ENCODE measurements around the gene LECT2. TPM values are rescaled to one million over a fixed set of nuclear protein-coding genes. Genes with fewer than 3 reads are reported as not detected.
A peak's percentile ranks its signal among the peaks of the same experiment; 100 is the strongest.

Gene LECT2
- total and polyA plus RNA-seq, 2 experiments from 2014 or later = 0.45 TPM; not detected in 1

DNA sequence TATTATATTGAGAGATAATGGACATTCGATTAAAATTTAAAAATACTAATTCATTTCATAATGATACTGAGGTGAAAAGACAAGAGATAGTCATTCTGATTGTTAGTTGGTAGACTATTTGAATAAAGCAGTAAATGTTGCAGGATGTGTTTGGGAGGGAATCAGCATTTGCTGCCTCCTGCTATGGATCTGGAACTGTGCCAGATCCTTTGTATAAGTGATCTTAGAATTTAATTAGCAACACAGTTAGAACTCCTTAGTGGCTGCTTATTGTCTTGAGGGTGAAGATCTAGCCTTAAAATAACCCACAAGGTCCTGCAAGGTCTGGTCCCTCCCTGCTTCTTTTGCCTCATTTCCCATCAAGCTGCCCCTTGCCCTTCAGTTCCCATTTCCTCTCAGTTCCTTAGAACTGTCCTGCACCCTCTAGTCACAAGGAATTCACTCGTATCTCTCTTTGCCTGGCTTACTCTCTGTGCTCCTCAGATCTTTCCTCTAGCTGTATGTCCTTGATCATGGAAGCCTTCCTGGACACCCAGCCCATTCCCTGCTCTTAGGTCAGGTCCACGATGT is 12.5 kb downstream of the LECT2 start:
- H3K27ac Mint-ChIP-seq = no peak overlapping the region
- Histone ChIP-seq H2AFZ (no peak overlapping the region), H3K4me3 (no peak overlapping the region), H4K20me1 (replicated peaks; ENCODE audit: insufficient read depth) (no peaks in the 10 kb centered on the region; the same call in 1 of the 2 replicates), H3K9me2 (ENCODE audit: insufficient read depth) (no peaks in the 10 kb centered on the region), H3K4me1 (ENCODE audit: insufficient read depth) (no peaks in the 10 kb centered on the region), H3K27me3 (ENCODE audit: insufficient read depth) (no peaks in the 10 kb centered on the region), H3K36me3 (ENCODE audit: insufficient read depth) (no peaks in the 10 kb centered on the region), H3K4me2 (no peak overlapping the region), H3K79me2 (replicated peaks; ENCODE audit: insufficient read depth) (no peaks in the 10 kb centered on the region), H3F3A (replicated peaks; ENCODE audit: low read depth) (no peaks in the 10 kb centered on the region), H3K27ac (ENCODE audit: low read depth) (no peak overlapping the region)
- ATAC-seq = no peak
- no peaks in the 10 kb centered on the region for H3K27me3 Mint-ChIP-seq (ENCODE audit: insufficient read depth, low read depth, poor library complexity)
- no peaks in the 10 kb centered on the region for H3K36me3 Mint-ChIP-seq (ENCODE audit: low read depth)
- H3K4me1 Mint-ChIP-seq = peaks cover 6% of the 10 kb centered on the region
- peak; percentile 7 for DNase-seq (ENCODE audit: low spot score)
- no peak overlapping the region for H3K4me3 Mint-ChIP-seq
- H3K9me3 Mint-ChIP-seq = no peaks in the 10 kb centered on the region
- TF ChIP-seq, protein P1, sequence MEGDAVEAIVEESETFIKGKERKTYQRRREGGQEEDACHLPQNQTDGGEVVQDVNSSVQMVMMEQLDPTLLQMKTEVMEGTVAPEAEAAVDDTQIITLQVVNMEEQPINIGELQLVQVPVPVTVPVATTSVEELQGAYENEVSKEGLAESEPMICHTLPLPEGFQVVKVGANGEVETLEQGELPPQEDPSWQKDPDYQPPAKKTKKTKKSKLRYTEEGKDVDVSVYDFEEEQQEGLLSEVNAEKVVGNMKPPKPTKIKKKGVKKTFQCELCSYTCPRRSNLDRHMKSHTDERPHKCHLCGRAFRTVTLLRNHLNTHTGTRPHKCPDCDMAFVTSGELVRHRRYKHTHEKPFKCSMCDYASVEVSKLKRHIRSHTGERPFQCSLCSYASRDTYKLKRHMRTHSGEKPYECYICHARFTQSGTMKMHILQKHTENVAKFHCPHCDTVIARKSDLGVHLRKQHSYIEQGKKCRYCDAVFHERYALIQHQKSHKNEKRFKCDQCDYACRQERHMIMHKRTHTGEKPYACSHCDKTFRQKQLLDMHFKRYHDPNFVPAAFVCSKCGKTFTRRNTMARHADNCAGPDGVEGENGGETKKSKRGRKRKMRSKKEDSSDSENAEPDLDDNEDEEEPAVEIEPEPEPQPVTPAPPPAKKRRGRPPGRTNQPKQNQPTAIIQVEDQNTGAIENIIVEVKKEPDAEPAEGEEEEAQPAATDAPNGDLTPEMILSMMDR (conservative IDR thresholded peaks at IDR 0.05; ENCODE audit: low read depth in 2 of 2) = no peak
- TF ChIP-seq STAT1 (IDR thresholded peaks at IDR 0.05; ENCODE audit: unreplicated experiment) (no peak), EZH2 (IDR thresholded peaks at IDR 0.05; ENCODE audit: low read depth, unreplicated experiment) (no peak), ZNF114 (CRISPR knock-in tag; IDR thresholded peaks at IDR 0.05) (no peak), POLR2AphosphoS5 (IDR thresholded peaks at IDR 0.05; ENCODE audit: low read depth) (no peak), NANOG (IDR thresholded peaks at IDR 0.05; ENCODE audit: borderline replicate concordance) (no peak), ZNF331 (CRISPR knock-in tag; IDR thresholded peaks at IDR 0.05; ENCODE audit: low read depth) (no peak)

DNA sequence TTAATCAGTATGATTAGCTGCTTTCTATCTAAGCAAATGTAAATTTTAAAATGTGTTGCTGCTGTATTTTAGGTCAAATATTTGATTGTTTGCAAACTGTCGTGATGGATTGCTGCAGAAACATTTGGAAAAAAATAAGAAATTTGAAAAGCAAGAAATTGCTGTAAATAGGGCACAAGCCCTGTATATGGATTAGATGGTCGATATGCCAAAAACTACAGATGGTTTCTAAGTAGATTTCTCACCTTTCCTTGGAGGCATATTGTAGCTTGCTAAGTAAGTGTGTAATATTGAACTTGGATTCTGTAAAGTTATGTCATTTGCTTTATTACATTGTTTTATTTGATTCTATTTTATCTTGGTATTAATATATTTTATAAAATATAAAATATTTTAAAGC is 13.1 kb downstream of the LECT2 start:
- no peaks in the 10 kb centered on the region for H3K9me2 ChIP-seq (ENCODE audit: insufficient read depth)
- H3K36me3 Mint-ChIP-seq (ENCODE audit: low read depth) = no peaks in the 10 kb centered on the region
- no peak for DNase-seq (ENCODE audit: low spot score)
- no peaks in the 10 kb centered on the region for H3K79me2 ChIP-seq (replicated peaks; ENCODE audit: insufficient read depth)
- no peak overlapping the region for H3K27ac Mint-ChIP-seq
- H3K4me1 ChIP-seq (ENCODE audit: insufficient read depth) = no peaks in the 10 kb centered on the region
- no peaks in the 10 kb centered on the region for H3K36me3 ChIP-seq (ENCODE audit: insufficient read depth)
- no peak overlapping the region for H3K27ac ChIP-seq (ENCODE audit: low read depth)
- no peaks in the 10 kb centered on the region for H3F3A ChIP-seq (replicated peaks; ENCODE audit: low read depth)
- no peak overlapping the region for H2AFZ ChIP-seq
- peaks cover 6% of the 10 kb centered on the region for H3K4me1 Mint-ChIP-seq
- no peak overlapping the region for H3K4me3 ChIP-seq
- H3K27me3 ChIP-seq (ENCODE audit: insufficient read depth) = no peaks in the 10 kb centered on the region
- no peaks in the 10 kb centered on the region; the same call in 1 of the 2 replicates for H4K20me1 ChIP-seq (replicated peaks; ENCODE audit: insufficient read depth)
- H3K4me2 ChIP-seq = no peak overlapping the region
- H3K9me3 Mint-ChIP-seq = no peaks in the 10 kb centered on the region
- ATAC-seq = no peak
- H3K27me3 Mint-ChIP-seq (ENCODE audit: insufficient read depth, low read depth, poor library complexity) = no peaks in the 10 kb centered on the region
- H3K4me3 Mint-ChIP-seq = no peak overlapping the region
- TF ChIP-seq NANOG (IDR thresholded peaks at IDR 0.05; ENCODE audit: borderline replicate concordance) = no peak
- no peak for TF ChIP-seq STAT1 (IDR thresholded peaks at IDR 0.05; ENCODE audit: unreplicated experiment)
- no peak for TF ChIP-seq POLR2AphosphoS5 (IDR thresholded peaks at IDR 0.05; ENCODE audit: low read depth)
- TF ChIP-seq, protein P2, sequence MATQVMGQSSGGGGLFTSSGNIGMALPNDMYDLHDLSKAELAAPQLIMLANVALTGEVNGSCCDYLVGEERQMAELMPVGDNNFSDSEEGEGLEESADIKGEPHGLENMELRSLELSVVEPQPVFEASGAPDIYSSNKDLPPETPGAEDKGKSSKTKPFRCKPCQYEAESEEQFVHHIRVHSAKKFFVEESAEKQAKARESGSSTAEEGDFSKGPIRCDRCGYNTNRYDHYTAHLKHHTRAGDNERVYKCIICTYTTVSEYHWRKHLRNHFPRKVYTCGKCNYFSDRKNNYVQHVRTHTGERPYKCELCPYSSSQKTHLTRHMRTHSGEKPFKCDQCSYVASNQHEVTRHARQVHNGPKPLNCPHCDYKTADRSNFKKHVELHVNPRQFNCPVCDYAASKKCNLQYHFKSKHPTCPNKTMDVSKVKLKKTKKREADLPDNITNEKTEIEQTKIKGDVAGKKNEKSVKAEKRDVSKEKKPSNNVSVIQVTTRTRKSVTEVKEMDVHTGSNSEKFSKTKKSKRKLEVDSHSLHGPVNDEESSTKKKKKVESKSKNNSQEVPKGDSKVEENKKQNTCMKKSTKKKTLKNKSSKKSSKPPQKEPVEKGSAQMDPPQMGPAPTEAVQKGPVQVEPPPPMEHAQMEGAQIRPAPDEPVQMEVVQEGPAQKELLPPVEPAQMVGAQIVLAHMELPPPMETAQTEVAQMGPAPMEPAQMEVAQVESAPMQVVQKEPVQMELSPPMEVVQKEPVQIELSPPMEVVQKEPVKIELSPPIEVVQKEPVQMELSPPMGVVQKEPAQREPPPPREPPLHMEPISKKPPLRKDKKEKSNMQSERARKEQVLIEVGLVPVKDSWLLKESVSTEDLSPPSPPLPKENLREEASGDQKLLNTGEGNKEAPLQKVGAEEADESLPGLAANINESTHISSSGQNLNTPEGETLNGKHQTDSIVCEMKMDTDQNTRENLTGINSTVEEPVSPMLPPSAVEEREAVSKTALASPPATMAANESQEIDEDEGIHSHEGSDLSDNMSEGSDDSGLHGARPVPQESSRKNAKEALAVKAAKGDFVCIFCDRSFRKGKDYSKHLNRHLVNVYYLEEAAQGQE (IDR thresholded peaks at IDR 0.05; ENCODE audit: unreplicated experiment) = no peak
- TF ChIP-seq, protein P3, sequence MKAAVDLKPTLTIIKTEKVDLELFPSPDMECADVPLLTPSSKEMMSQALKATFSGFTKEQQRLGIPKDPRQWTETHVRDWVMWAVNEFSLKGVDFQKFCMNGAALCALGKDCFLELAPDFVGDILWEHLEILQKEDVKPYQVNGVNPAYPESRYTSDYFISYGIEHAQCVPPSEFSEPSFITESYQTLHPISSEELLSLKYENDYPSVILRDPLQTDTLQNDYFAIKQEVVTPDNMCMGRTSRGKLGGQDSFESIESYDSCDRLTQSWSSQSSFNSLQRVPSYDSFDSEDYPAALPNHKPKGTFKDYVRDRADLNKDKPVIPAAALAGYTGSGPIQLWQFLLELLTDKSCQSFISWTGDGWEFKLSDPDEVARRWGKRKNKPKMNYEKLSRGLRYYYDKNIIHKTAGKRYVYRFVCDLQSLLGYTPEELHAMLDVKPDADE (IDR thresholded peaks at IDR 0.05) = no peak
- no peak for TF ChIP-seq JUNB (IDR thresholded peaks at IDR 0.05; ENCODE audit: unreplicated experiment)
